Adipocyte (in vitro differentiated cells): Measurements from ENCODE around the gene DZIP1L.

Source experiments
- DNase-seq: peaks from one replicate; pipeline ENCODE4 v3.0.0-alpha.2; 2015; ENCODE audit warnings: low read depth
- H3K27me3 ChIP-seq: replicated peaks from 2 replicates; pipeline ENCODE4 v1.7.0; 2013; ENCODE audit warnings: mild to moderate bottlenecking, low read length, moderate library complexity; ENCODE audit not compliant: control insufficient read depth, insufficient read depth
- H3K36me3 ChIP-seq: 2 replicates; pipeline ENCODE4 v1.7.0; 2013; ENCODE audit warnings: low read length, mild to moderate bottlenecking, moderate library complexity; ENCODE audit not compliant: control insufficient read depth, insufficient read depth, severe bottlenecking
- H3K4me1 ChIP-seq: 2 replicates; pipeline ENCODE4 v1.7.0; 2013; ENCODE audit warnings: mild to moderate bottlenecking, low read length, moderate library complexity; ENCODE audit not compliant: control insufficient read depth, insufficient read depth
- H3K4me3 ChIP-seq: 2 replicates; pipeline ENCODE4 v1.7.0; 2013; ENCODE audit warnings: mild to moderate bottlenecking, low read length, moderate library complexity
- H3K9ac ChIP-seq: 2 replicates; pipeline ENCODE4 v1.7.0; 2013; ENCODE audit warnings: mild to moderate bottlenecking, low read length, moderate library complexity
- H3K9me3 ChIP-seq: 2 replicates; pipeline ENCODE4 v1.7.0; 2013; ENCODE audit warnings: mild to moderate bottlenecking, low read length, moderate library complexity; ENCODE audit not compliant: control insufficient read depth

DZIP1L gene

DNA sequence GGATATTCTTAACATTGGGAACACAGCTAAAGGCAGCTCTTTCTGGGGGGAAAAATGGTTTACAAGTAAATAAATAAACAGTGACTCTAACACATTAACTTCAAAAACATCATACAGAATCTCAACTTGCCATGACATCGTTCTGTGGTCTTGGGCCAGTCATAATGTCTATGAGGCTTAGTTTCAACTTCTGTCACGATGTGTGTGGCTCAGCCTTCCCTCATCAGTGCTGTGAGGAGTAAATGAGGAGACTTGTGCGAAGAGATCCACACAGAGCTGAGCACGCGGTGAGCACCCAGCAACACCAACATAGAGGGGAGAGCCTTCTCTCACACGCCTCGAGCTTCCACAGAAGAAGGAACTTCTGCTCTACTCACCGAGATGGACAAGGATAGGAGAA is 49.0 kb downstream of the DZIP1L start:
- DNase-seq = no peak
- peaks cover 26% of the 10 kb centered on the region for H3K4me1 ChIP-seq
- H3K9ac ChIP-seq = peak overlapping the region; percentile 55
- no peaks in the 10 kb centered on the region for H3K27me3 ChIP-seq
- no peak overlapping the region for H3K4me3 ChIP-seq
- peaks cover 90% of the 10 kb centered on the region for H3K36me3 ChIP-seq
- H3K9me3 ChIP-seq = no peaks in the 10 kb centered on the region

DNA sequence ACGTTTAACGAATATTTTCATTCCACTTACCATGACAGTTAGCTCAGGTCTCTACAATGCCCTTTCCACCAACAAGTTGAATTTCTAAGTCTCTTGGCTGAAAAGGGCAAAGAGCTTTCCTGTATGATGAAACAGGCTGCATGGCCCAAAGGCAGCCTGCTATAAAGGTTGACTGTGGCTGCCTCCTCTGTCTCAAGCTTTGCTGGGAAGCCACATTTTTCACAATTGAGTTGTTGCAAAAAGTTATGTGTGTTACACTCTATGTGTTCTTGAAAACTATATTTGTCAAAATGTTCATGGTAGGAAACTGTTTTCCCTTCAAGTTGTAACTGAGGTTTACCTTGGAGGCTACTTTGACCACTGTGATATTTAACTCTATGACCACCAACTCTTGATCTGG is 49.5 kb downstream of the DZIP1L start:
- no peak overlapping the region for H3K4me3 ChIP-seq
- peaks cover 87% of the 10 kb centered on the region for H3K36me3 ChIP-seq
- H3K27me3 ChIP-seq = no peaks in the 10 kb centered on the region
- peak; percentile 32 for DNase-seq
- peak overlapping the region; percentile 55 for H3K9ac ChIP-seq
- H3K4me1 ChIP-seq = peaks cover 26% of the 10 kb centered on the region
- no peaks in the 10 kb centered on the region for H3K9me3 ChIP-seq

DNA sequence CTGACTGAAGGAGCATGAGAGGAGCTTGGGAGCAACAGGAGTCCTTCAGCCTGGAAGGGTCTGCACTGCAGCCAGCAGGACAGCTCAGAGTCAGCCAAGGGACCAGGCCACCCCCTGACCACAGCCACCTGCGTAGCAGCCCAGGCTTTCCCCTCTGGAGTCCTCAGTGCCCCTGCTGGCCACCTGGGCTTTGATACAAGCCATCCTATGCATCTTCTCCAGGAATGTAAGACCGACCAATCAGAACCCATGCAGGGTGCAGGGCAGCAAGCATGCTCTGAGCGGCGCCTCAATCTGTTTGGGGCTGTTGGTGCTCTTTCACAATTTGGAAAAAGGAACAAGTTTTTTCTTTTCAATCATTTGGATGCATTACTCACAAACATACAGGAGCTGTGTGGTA is 52.0 kb downstream of the DZIP1L start:
- no peak overlapping the region for H3K4me3 ChIP-seq
- H3K27me3 ChIP-seq = no peaks in the 10 kb centered on the region
- no peak overlapping the region for H3K9ac ChIP-seq
- peaks cover 68% of the 10 kb centered on the region for H3K36me3 ChIP-seq
- DNase-seq = no peak
- peaks cover 41% of the 10 kb centered on the region for H3K4me1 ChIP-seq
- no peaks in the 10 kb centered on the region for H3K9me3 ChIP-seq

DNA sequence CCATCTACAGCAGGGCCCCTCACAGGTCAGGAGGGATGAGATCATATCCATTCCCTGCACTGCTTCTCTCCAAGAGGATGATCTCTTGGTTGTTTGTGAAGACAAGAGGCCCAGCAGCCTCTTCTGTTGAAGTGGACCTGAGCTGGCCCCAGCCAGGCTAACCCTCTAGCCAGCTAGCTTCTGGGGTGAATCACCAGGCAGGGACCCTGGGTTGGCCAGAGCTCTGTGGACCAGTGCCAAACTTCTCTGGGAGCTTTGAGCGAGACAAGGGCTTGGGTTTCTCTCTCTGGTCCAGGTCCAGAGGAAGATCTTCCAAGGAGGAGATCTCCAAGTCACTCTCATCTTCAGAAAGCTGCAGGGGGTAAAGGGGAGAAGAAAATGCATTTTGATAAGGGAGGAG is 52.8 kb downstream of the DZIP1L start:
- no peak overlapping the region for H3K4me3 ChIP-seq
- H3K27me3 ChIP-seq = no peaks in the 10 kb centered on the region
- peaks cover 41% of the 10 kb centered on the region for H3K4me1 ChIP-seq
- peaks cover 61% of the 10 kb centered on the region for H3K36me3 ChIP-seq
- H3K9me3 ChIP-seq = no peaks in the 10 kb centered on the region
- no peak overlapping the region for H3K9ac ChIP-seq
- peak; percentile 70 for DNase-seq

DNA sequence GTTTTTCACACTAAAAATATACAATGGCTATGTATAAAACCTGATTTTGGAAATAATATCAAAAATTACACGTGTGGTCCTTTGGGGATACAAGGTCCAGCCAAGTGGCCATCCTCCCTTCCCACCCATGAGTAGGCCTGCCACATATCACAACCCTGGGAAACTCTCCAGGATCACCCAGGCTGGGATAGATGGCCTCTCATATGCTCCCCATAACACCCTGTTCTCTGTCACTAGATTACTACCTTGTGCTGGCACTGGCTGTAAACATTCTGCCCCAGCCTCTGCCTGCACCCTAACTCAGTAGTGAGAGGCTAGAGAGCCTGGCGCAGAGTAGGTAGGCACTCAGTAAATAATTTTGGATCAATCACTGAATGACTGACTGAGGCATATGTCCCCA is 53.4 kb downstream of the DZIP1L start:
- H3K4me3 ChIP-seq = no peak overlapping the region
- DNase-seq = no peak
- peaks cover 41% of the 10 kb centered on the region for H3K4me1 ChIP-seq
- no peak overlapping the region for H3K9ac ChIP-seq
- H3K9me3 ChIP-seq = no peaks in the 10 kb centered on the region
- peaks cover 55% of the 10 kb centered on the region for H3K36me3 ChIP-seq
- H3K27me3 ChIP-seq = no peaks in the 10 kb centered on the region

DNA sequence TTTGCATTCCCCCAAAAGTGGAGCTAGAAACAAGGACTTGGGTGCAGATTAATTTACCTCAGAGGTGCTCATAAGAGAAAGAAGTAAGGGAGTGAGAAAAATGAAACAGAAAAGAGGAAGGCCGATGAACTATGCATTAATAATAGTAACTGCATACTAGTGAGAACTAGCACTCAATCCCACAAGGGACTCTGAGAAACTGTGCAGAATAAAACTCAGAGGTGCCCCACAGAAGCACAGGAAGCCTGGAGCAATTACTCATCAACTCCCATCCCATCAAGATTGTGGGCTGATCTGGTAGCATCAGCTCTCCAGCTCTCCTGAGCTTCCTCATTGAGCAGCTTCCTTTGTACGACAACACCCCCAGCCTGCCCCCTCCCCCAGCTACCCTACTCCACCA is 54.6 kb downstream of the DZIP1L start:
- Histone ChIP-seq H3K36me3 (peaks cover 43% of the 10 kb centered on the region), H3K9me3 (no peaks in the 10 kb centered on the region), H3K4me3 (no peak overlapping the region), H3K27me3 (no peaks in the 10 kb centered on the region), H3K9ac (no peak overlapping the region), H3K4me1 (peaks cover 34% of the 10 kb centered on the region)
- DNase-seq = no peak

DNA sequence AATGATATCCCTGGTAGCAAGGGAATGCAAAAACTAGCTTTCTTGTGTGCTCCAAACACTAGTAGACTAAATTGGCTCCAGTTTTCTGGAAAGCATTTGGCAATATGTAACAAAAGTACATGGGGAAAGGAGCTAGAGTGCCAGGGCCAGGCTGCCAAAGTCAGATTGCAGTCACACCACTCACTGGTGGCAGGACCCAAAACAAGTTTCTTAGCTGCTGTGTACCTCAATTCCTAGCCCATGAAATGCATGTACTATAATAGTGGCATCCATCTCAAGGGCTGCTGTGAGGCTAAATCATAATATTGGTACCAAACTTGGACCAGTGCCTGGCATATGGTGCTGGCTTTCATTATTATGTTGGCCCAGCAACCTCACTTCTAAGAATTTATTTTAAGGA is 56.1 kb downstream of the DZIP1L start:
- peak; percentile 45 for DNase-seq
- H3K27me3 ChIP-seq = no peaks in the 10 kb centered on the region
- H3K9me3 ChIP-seq = no peaks in the 10 kb centered on the region
- H3K36me3 ChIP-seq = peaks cover 29% of the 10 kb centered on the region
- H3K9ac ChIP-seq = no peak overlapping the region
- H3K4me3 ChIP-seq = peak overlapping the region; percentile 13
- peaks cover 30% of the 10 kb centered on the region for H3K4me1 ChIP-seq

DNA sequence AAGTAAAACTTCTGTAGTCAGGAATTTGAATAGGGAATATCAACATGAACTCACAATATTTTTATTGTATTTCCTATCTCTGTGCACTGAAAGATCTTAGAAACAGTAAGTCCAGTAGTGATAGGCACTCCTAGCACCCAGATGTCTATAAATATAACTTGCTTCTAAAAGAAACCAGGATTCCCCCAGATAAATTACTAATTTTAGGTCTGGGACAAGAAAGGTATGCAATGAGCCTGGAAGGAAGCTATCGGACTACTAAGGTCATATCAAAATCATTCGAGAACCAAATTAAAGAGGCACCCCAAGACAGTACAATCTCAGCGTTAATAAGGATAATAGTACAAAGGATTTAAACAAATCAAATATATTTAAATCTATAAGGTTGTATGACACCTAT is 58.0 kb downstream of the DZIP1L start:
- Histone ChIP-seq H3K36me3 (peaks cover 19% of the 10 kb centered on the region), H3K4me3 (no peak overlapping the region), H3K9me3 (no peaks in the 10 kb centered on the region), H3K4me1 (peaks cover 25% of the 10 kb centered on the region), H3K9ac (no peak overlapping the region), H3K27me3 (no peaks in the 10 kb centered on the region)
- DNase-seq = no peak

DNA sequence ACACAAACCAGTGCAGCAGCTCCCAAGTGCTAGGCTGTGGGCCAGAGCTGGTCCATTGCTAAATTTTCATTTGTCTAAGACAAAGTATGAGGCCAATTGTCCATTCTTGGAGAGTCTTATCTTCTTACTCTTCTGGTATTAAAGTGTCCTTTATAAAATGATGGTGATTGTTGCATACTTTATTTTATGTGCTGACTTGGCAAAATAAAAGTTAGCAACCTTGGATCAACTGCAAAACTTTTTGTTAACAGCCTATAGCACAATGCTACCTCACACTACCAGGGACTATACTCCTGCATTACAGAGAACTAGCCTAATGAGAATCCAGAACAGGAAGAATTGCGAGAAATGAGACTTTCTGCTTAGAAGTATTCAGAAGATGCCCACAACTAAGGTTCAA is 61.4 kb downstream of the DZIP1L start:
- Histone ChIP-seq H3K9me3 (no peaks in the 10 kb centered on the region), H3K36me3 (peaks cover 9% of the 10 kb centered on the region), H3K27me3 (no peaks in the 10 kb centered on the region), H3K9ac (no peak overlapping the region), H3K4me1 (peaks cover 17% of the 10 kb centered on the region), H3K4me3 (no peak overlapping the region)
- DNase-seq = no peak

DNA sequence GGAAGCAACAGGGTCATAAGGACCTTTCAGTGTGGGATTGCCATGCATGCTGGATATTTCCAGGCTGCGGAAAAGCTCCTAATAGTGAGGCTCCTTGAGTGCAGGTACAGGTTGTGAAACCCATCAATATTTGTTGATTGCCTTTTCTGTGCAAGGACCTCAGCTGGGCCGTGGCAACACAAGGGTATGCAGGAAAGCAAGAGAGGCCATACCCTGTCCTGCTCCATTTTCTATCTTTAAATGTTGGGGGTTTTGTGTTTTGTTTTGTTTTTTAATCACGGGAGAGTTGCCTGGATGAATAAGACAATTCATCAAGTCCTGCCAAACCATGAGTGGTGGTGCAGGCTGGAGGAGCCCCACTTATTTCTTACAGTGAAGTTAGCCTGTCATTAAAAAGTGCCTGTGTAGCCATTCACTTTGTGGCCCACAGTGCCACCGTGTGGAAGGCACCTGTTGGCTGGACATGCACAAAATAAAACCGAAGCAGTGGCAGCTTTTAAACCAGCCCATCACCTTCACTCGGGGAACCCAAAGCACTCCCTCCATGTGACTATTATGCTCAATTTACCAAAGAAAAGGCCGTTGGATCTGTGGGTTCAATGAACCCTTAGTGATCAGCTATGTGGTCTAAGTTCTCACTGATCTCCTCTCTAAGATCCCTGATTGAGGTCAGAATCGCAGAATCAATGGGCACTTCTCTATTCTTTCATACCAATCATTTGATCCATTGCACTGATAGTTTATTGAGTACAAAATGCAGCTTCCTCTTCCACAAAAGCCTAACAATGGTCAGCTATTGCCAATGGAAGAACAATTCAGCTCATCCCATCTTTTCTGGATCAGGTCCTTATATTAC is 63.2 kb downstream of the DZIP1L start:
- Histone ChIP-seq H3K27me3 (no peaks in the 10 kb centered on the region), H3K4me3 (no peak overlapping the region), H3K4me1 (peaks cover 16% of the 10 kb centered on the region), H3K9me3 (no peaks in the 10 kb centered on the region), H3K36me3 (peaks cover 16% of the 10 kb centered on the region), H3K9ac (no peak overlapping the region)
- peak; percentile 68 for DNase-seq

DNA sequence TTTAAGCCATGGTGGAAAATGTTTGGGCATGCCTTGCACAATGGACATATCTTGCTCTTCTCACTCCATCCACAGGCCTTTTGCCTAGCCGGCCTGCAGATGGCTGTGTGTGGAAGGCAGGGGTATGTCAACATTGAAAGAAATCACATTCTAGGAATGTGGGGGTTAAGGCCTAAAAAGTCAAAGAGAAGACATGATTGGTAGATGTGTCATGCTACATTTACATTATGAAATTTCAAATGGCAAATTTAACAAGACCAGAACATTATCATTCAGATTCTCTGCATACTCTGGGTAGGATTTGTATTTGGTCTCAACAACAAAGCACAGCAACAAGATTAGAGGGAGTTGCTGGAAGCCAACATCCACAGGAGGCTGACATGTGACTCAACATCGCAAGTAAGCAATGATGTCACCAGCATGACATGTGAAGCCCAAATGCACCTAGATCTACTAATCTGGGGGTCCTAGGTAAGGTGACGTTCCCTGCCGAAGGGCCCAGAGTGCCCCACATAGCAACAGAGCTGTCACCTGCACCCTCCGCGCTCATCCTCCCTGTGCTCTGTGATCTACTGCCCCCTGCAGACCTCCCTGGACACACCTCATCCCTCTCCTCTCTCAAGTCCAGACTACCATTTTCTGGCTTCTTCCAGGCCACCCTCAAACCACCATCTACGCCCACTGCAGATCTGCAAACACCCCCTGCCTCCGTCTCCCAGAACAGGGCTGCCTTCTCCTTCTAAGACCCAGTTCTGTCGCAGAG is 66.1 kb downstream of the DZIP1L start:
- Histone ChIP-seq H3K4me1 (peaks cover 14% of the 10 kb centered on the region), H3K36me3 (peaks cover 22% of the 10 kb centered on the region), H3K9me3 (no peaks in the 10 kb centered on the region), H3K4me3 (no peak overlapping the region), H3K27me3 (no peaks in the 10 kb centered on the region), H3K9ac (no peak overlapping the region)
- peak; percentile 64 for DNase-seq
